GM21786 (cell line): ENCODE measurements around the gene TP73.

Experiments used
- ATAC-seq: cut with Tn5 transposase; IDR thresholded peaks from one replicate; pipeline ENCODE4 v1.9.1; 2021; ENCODE audit not compliant: unreplicated experiment

TP73 gene

DNA sequence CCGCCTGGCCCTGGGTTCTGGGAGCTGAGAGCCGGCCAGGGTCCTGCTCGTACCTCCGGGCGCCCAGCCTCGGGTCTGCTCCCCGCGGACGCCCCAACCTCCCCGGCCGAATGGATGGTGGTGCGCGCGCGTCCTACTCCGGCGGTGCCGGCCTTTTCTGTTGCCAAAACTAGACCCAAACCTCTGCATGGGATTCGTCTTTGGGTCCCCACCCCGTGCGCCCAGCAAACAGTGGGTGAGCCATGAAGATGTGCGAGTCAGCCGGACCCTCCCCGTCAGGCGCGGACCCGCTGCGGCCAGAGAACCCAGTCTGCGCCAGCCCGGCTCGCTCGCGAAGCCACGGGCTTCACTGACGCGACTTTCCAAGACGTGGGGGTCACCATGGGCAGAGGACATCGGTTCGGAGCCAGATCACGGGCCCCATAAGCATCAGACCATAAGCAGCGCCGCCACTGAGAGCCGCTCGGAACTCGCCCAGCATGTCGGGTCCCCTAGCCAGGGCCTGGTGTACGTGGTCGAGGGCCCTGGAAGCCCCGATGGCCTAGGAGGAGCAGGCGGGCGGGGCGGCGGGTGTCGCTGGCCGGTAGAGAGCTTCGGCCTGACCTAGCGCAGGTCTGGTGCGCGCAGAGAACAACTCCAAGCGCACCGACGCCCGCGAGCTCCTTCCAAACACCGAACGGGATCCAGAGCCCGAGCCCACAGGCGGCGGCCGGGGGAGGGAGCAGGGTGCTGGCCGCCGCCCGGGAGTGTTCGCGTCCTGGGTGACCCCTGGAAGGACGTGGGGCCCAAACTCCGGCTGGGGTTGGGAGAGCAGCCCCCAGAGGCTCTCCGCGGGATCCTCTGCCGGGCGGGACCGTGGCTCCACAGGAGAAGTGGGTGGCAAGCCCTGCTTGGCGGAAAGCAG is 1.0 kb upstream of the TP73 start:
- no peak for ATAC-seq

- no peak for ATAC-seq
These were observed 401 bp downstream of the TP73 start for GRCh38 chr1:3652548-3653285.

DNA sequence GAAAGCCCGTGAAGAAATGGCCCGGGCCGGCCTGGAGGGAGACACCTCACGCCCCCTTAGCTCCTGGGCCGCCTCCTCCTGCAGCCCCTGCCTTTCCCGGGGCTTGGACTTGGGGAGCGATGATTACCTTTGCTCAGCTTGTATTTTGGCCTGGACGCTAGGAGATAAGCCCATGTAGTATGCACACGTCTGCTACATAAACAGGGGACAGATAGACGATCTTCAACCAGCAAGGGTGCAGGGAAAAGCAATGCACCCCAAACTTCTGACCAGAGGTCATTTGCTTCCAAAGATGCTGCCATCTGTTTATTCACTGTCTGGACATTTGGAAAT is 936 bp downstream of the TP73 start:
- ATAC-seq = no peak

DNA sequence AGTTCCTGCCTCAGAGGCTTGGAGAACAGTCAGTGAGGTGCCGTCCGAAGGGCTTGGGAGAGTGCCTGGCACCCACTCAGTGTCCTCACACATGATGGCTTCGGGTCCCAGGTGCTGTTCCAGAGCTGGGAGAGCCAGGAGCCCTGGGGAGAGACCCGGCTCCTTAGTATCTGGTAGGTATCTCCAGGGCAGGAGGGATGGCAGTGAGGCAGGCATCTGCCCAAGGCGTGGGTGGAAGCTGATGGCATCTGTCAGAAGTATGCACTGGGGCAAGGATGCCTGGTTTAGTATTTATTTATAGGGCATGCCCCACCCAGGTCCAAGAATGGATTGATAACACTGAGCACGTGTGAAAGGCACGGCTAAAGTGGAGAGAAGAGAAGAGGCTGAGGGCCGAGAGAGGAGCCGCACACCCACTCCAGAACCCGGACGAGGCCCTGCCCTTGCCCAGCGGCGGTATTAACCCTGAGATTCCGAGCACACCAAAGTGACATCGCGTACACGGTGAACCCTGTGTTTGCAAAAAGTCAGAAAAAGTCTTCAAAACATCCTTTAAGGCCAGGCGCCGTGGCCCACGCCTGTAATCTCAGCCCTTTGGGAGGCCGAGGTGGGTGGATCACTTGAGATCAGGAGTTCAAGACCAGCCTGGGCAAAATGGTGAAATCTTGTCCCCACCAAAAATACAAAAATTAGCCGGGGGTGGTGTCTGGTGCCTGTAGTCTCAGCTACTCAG is 2.4 kb downstream of the TP73 start:
- no peak for ATAC-seq

DNA sequence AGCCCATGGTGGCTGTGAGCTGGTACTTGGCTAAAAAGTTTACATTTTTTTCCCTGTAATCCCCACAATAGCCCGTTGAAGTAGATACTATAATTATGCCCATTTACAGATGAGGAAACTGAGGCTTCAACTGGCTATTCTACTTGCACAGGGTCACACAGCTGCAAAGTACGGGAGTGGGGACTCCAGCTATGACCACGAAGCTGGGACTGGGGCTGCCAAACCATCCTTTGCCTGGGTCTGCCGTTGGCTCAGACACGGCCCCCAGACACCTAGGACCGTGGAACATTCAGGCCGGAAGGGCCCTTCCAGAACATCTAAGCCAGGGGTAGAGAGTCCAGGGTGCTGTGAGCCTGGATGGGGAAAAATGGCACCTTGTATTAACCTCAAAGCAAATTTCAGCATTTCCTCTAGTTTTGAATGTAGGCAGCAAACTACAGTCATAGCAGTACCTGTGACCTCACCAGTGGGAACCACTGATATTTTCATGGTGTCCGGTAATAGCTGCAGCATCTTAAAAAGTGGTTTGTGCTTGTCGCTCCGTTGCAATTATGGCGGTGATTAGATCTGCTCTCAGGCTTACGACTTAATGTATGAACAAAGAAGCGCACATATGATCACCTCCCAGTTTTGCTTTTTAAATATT is 4.3 kb downstream of the TP73 start:
- peak; percentile 79 for ATAC-seq

DNA sequence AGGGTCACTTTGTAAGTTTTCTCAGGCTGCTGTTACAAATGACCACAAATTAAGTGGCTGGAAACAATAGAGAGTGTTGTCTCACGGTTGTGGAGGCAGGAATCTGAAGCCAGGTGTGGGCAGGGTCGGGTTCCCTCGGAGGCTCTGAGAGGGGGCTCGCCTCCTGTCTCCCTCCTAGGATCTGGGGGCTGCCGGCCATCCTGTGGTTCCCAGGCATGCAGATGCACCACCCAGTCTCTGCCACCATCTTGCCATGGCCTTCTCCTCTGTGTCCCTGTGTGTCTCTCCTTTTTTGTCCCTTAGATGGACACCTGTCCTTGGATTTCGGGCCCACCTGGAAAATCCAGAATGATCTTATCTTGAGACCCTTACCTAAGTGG is 4.8 kb downstream of the TP73 start:
- no peak for ATAC-seq

- ATAC-seq = no peak
These were observed 5.4 kb downstream of the TP73 start for GRCh38 chr1:3657578-3658230.

GRCh38 chr1:3658231-3658615 is 5.9 kb downstream of the TP73 start:
- no peak for ATAC-seq

GRCh38 chr1:3659093-3659492 is 6.8 kb downstream of the TP73 start:
- no peak for ATAC-seq

DNA sequence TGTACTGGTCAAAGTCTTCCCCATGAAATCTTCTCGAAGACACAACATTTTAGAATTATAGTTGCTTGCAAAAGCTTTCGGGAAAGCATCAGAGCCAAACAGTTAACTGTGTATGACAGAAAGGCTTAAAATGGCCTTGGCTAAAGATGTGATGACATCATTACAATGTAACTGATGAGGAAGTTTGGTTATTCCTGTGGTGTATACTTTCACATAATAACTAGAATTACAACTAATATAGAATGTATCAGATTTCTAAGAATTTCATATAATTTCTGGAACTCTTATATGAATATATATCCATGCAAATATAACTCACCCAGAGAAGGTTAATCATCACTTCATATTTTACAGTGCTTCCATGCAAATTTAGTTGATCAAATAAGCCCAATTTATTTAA is 8.4 kb downstream of the TP73 start:
- no peak for ATAC-seq

DNA sequence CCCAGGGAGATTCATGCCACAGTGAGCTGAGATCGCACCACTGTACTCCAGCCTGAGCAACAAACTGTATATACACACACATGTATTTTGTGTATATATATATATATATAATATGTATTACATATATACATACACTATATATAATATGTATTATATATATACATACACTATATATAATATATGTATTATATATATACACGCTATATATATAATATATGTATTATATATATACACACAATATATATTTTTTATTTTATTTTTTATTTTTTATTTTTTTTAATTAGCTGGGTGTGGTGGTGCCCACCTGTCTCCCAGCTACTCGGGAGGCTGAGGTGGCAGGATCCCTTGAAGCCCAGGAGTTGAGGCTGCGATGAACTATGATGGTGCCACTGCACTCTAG is 9.3 kb downstream of the TP73 start:
- no peak for ATAC-seq

DNA sequence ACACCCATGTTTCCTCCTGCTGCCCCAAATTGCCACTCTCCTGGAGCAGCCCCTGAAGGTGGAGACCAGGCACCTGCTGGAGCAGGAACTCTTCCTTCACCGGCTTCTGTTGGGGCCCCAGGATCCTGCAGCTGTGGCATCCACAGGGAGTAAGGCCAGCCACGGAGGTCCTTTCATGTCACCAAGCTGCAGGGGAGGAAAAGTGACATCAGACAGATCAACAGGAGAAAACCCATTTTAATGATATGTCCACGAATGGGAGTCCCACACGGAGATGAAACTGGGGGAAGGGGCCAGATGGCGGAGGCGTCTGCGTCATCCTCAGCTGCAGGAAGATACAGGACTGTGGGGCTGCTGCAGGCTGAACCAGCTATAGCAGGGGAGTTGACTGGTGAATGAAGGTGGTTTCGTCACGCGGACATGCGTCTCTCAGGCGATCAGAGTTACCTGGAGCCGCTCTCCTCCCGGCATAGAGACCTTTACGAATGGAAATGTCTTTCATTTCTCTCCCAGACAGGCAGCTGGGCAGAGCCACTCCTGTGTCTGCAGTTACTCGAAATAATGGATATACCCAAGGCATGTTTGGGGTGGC is 9.9 kb downstream of the TP73 start:
- no peak for ATAC-seq

GRCh38 chr1:3663999-3664699 is 11.8 kb downstream of the TP73 start:
- ATAC-seq = no peak

GRCh38 chr1:3664700-3665375 is 12.5 kb downstream of the TP73 start:
- ATAC-seq = no peak

GRCh38 chr1:3668148-3668547 is 15.8 kb downstream of the TP73 start:
- ATAC-seq = no peak

DNA sequence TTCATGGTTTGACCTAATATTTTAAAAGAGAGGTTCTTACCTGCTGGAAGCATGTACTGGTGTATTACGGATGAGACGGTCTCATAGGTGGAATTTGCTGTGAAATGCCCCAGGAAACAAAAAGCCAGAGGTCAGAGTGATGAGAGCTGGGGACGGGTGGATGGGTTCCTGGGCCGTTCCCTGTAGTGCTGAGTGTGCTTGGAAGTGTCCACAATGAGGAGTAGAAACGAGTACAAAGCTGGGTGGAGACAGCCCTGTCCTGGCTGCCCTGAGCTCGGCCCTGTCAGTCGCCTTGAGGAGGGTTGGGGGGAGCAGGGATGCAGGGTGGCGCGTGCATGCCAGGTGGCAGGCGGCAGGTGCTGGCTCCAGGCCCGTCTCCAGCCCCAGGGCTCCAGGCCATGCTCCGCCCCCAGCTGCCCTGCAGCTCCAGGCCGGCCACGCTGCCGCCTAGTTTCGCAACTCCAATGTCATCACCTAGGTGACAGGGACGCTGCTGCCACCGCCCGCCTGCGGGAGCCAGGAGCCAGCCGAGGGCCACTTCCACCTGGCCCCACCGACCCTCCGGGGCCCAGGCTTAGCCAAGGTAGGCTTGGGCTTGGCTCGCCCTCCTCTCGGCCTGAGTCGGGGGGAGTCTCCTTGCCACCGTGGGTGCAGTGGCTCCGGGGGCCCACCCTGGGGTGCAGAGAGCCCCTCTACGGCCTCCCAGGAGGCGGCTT is 16.4 kb downstream of the TP73 start:
- no peak for ATAC-seq

DNA sequence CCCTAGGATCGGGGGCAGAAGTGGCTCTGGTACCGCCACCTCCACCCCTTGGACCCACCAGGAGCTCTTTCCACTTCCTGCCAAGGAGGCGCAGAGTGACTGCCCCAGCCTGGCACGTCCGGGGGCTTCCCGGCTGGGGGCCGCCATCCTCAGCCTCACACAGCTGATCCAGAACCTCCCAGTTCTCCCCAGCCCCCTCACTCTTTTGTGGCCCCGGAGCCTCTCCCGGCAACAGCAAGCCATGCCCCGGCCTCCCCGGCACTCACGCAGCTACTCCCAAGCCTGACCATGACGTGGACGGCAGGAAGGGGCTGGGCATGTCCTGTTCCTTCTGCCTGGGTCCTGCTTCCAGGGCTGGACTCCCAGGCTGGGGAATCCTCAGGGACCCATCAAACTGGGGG is 17.1 kb downstream of the TP73 start:
- ATAC-seq = no peak

DNA sequence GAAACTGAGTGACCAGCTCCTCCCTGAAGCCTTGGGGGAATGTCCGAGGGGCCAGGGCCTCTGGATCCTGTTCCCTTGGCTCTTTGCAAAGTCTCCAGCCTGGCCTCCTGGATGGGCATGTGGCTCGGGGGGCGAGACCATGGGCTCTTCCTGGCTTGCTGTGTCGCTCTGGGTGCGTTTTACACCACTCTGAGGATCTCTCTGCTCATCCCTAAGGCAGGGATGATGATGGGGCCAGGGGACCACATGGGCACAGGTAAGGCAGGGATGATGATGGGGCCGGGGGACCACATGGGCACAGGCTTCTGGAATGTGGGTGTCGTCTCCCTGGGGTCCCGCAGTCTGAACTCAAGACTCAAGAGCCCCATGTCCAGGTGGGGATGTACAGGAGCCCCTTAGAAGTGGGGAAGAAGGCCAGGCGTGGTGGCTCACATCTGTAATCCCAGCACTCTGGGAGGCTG is 17.7 kb downstream of the TP73 start:
- no peak for ATAC-seq
